GM23248 (cell line): ENCODE measurements around the gene FAM227A. TPM values are rescaled to one million over a fixed set of nuclear protein-coding genes. Genes with fewer than 3 reads are reported as not detected.

ENCODE experiments used
- DNase-seq: peaks from one replicate; pipeline ENCODE4 v3.0.0-alpha.2; 2015
- H2AFZ ChIP-seq: fragments of 200-600 bp; sonication (generic); 2 replicates; pipeline ENCODE4 v1.6.1; 2016; ENCODE audit warnings: antibody characterized with exemption
- H3F3A ChIP-seq: fragments of 200-600 bp; sonication (generic); 2 replicates; pipeline ENCODE4 v1.6.1; 2016; ENCODE audit warnings: mild to moderate bottlenecking, antibody characterized with exemption, mixed run types; ENCODE audit not compliant: insufficient read depth
- H3K27ac ChIP-seq: fragments of 200-600 bp; sonication (generic); 2 replicates; pipeline ENCODE4 v1.5.1; 2016; ENCODE audit warnings: mild to moderate bottlenecking
- H3K27me3 ChIP-seq: fragments of 200-600 bp; sonication (generic); replicated peaks from 2 replicates; pipeline ENCODE4 v1.6.1; 2016; ENCODE audit warnings: mild to moderate bottlenecking; ENCODE audit not compliant: insufficient read depth
- H3K36me3 ChIP-seq: fragments of 200-600 bp; sonication (generic); 2 replicates; pipeline ENCODE4 v1.6.1; 2016; ENCODE audit warnings: low read depth, mild to moderate bottlenecking
- H3K4me1 ChIP-seq: fragments of 200-600 bp; sonication (generic); 2 replicates; pipeline ENCODE4 v1.6.1; 2016; ENCODE audit warnings: mild to moderate bottlenecking; ENCODE audit not compliant: insufficient read depth
- H3K4me2 ChIP-seq: fragments of 200-600 bp; sonication (generic); one replicate; pipeline ENCODE4 v1.6.1; 2016; ENCODE audit warnings: mild to moderate bottlenecking; ENCODE audit not compliant: unreplicated experiment
- H3K4me3 ChIP-seq: fragments of 200-600 bp; sonication (generic); 2 replicates; pipeline ENCODE4 v1.5.1; 2016; ENCODE audit warnings: mild to moderate bottlenecking
- H3K79me2 ChIP-seq: fragments of 200-600 bp; sonication (generic); 2 replicates; pipeline ENCODE4 v1.6.1; 2016; ENCODE audit warnings: mild to moderate bottlenecking; ENCODE audit not compliant: insufficient read depth
- H3K9ac ChIP-seq: fragments of 200-600 bp; sonication (generic); 2 replicates; pipeline ENCODE4 v1.6.1; 2016; ENCODE audit warnings: mild to moderate bottlenecking
- H3K9me2 ChIP-seq: fragments of 200-600 bp; sonication (generic); 2 replicates; pipeline ENCODE4 v1.6.1; 2016; ENCODE audit warnings: mixed run types, mild to moderate bottlenecking, moderate library complexity; ENCODE audit not compliant: insufficient read depth
- H3K9me3 ChIP-seq: fragments of 200-600 bp; sonication (generic); one replicate; pipeline ENCODE4 v1.6.1; 2017; ENCODE audit warnings: low read depth
- H4K20me1 ChIP-seq: fragments of 200-600 bp; sonication (generic); 2 replicates; pipeline ENCODE4 v1.6.0; 2016; ENCODE audit not compliant: insufficient read depth
- EZH2 ChIP-seq: fragments of 200-600 bp; sonication (generic); IDR thresholded peaks from 2 replicates; pipeline ENCODE4 v1.6.1; 2018; ENCODE audit warnings: antibody characterized with exemption, mild to moderate bottlenecking; ENCODE audit not compliant: insufficient read depth, poor library complexity, severe bottlenecking
- EZH2phosphoT487 ChIP-seq: fragments of 200-600 bp; sonication (generic); IDR thresholded peaks from 2 replicates; pipeline ENCODE4 v1.6.1; 2018; ENCODE audit warnings: antibody characterized with exemption, moderate library complexity, mild to moderate bottlenecking, low read depth; ENCODE audit not compliant: insufficient read depth
- WGBS, 2 experiments: methylation state at CpG; one replicate each; pipeline ENCODE4 v1.1.6; 2015 to 2017; ENCODE audit warnings: low lambda C conversion rate in 2 of 2, low coverage in 1 of 2; ENCODE audit errors: missing lambda C conversion rate in 2 of 2; 5-methylcytosine and 5-hydroxymethylcytosine counted together
- in situ Hi-C: fragments of 300-500 bp; cut with MboI; formaldehyde crosslinking; loops from 2 replicates; pipeline ENCODE4 v1.15.0; 2020
- polyA plus RNA-seq: library from polyadenylated mRNA; unstranded; fragments of >200 nt; fragmentation: Nextera tagmentation; extraction: Ambion mirVana; gene quantifications from 2 replicates; pipeline ENCODE4 v1.2.1, GENCODE V29; 2016
- total RNA-seq: library from RNA; depleted of rRNA; stranded (reverse); fragments of >200 nt; shearing (Covaris generic); gene quantifications from 2 replicates; pipeline ENCODE4 v1.2.3, GENCODE V29; 2014

The FAM227A gene
- total and polyA plus RNA-seq, 2 experiments from 2014 or later, result 0.93 to 2.1 TPM

- H3F3A ChIP-seq, result peaks cover 18% of the 10 kb centered on the region; the same call in 1 of the 2 replicates
- no peak overlapping the region for H3K4me3 ChIP-seq
- H3K9me2 ChIP-seq, result no peaks in the 10 kb centered on the region
- TF ChIP-seq EZH2, result no peak
- TF ChIP-seq EZH2phosphoT487, result no peak
- H2AFZ ChIP-seq, result no peak overlapping the region
- no peaks in the 10 kb centered on the region for H4K20me1 ChIP-seq
- no peak overlapping the region for H3K27ac ChIP-seq
- no peak overlapping the region for H3K9ac ChIP-seq
- peak; percentile 59 for DNase-seq
- H3K79me2 ChIP-seq, result no peaks in the 10 kb centered on the region
- no peaks in the 10 kb centered on the region for H3K9me3 ChIP-seq
- H3K4me1 ChIP-seq, result no peaks in the 10 kb centered on the region
- 93 to 97% methylated on average over 2 of the region's 2 CpGs for WGBS, 2 experiments
- H3K4me2 ChIP-seq, result no peak overlapping the region
- no peaks in the 10 kb centered on the region for H3K27me3 ChIP-seq
- H3K36me3 ChIP-seq, result no peaks in the 10 kb centered on the region
- in situ Hi-C loops, result no loop called here
Observed at GRCh38 chr22:38564669-38565068, 91.5 kb downstream of the FAM227A start.

- H2AFZ ChIP-seq, result no peak overlapping the region
- no peak overlapping the region for H3K4me3 ChIP-seq
- 0 out of 2 replicates have a peak overlapping the region, but pooled peaks have one; percentile 16 for H3K27ac ChIP-seq
- no peaks in the 10 kb centered on the region for H3K79me2 ChIP-seq
- H4K20me1 ChIP-seq, result no peaks in the 10 kb centered on the region
- in situ Hi-C loops, result no loop called here
- H3K36me3 ChIP-seq, result no peaks in the 10 kb centered on the region
- peaks cover 8% of the 10 kb centered on the region; the same call in 1 of the 2 replicates for H3K4me1 ChIP-seq
- H3K27me3 ChIP-seq, result no peaks in the 10 kb centered on the region
- TF ChIP-seq EZH2phosphoT487 (no peak), EZH2 (no peak)
- H3F3A ChIP-seq, result no peaks in the 10 kb centered on the region
- H3K9me3 ChIP-seq, result no peaks in the 10 kb centered on the region
- H3K4me2 ChIP-seq, result no peak overlapping the region
- no peak overlapping the region for H3K9ac ChIP-seq
- no peaks in the 10 kb centered on the region for H3K9me2 ChIP-seq
- DNase-seq, result peak; percentile 92
- 56 to 60% methylated on average over 3 of the region's 3 CpGs for WGBS, 2 experiments
Observed at GRCh38 chr22:38554281-38554680, 101.9 kb downstream of the FAM227A start.

- WGBS, 2 experiments, result 89 to 93% methylated on average over 7 of the region's 7 CpGs
- in situ Hi-C loops, result no loop called here
Observed at GRCh38 chr22:38549101-38549894, 106.9 kb downstream of the FAM227A start.

GRCh38 chr22:38540701-38541100 lies 115.5 kb downstream of the FAM227A start:
- H3K9ac ChIP-seq, result no peak overlapping the region

More at GRCh38 chr22:38549101-38549894, 106.9 kb downstream of the FAM227A start:
- H3K9me3 ChIP-seq, result no peaks in the 10 kb centered on the region
- no peaks in the 10 kb centered on the region for H3K9me2 ChIP-seq
- no peak for TF ChIP-seq EZH2
- no peak for TF ChIP-seq EZH2phosphoT487
- 0 out of 2 replicates have a peak, but pooled peaks cover 3% of the 10 kb centered on the region for H3K4me1 ChIP-seq
- H3K27me3 ChIP-seq, result no peaks in the 10 kb centered on the region
- DNase-seq, result no peak
- H3K4me3 ChIP-seq, result no peak overlapping the region
- H3K9ac ChIP-seq, result no peak overlapping the region
- H3K36me3 ChIP-seq, result no peaks in the 10 kb centered on the region
- H3K27ac ChIP-seq, result no peak overlapping the region
- H2AFZ ChIP-seq, result no peak overlapping the region
- H3F3A ChIP-seq, result no peaks in the 10 kb centered on the region
- no peaks in the 10 kb centered on the region for H4K20me1 ChIP-seq
- H3K79me2 ChIP-seq, result no peaks in the 10 kb centered on the region
- no peak overlapping the region for H3K4me2 ChIP-seq

More at GRCh38 chr22:38540701-38541100, 115.5 kb downstream of the FAM227A start:
- Histone ChIP-seq H3K9me3 (no peaks in the 10 kb centered on the region), H4K20me1 (no peaks in the 10 kb centered on the region), H3K27ac (no peak overlapping the region), H2AFZ (no peak overlapping the region), H3K36me3 (no peaks in the 10 kb centered on the region), H3K27me3 (no peaks in the 10 kb centered on the region), H3K9me2 (no peaks in the 10 kb centered on the region), H3K4me3 (no peak overlapping the region), H3F3A (no peaks in the 10 kb centered on the region), H3K79me2 (no peaks in the 10 kb centered on the region), H3K4me2 (no peak overlapping the region), H3K4me1 (no peaks in the 10 kb centered on the region)
- no peak for DNase-seq
- in situ Hi-C loops, result no loop called here
- 90 to 95% methylated on average over 2 of the region's 2 CpGs for WGBS, 2 experiments
- TF ChIP-seq EZH2phosphoT487, result no peak
